ENCODE data around the gene GADD45GIP1.
"Not testable (repeated sequence)": the region's sequence is repeated elsewhere in the genome, so short reads cannot be mapped to it uniquely, and the experiment has no call there.

- TF ChIP-seq CTCF (conservative IDR thresholded peaks at IDR 0.05); ZFX (IDR thresholded peaks at IDR 0.05): not testable (repeated sequence)
These were observed 19.1 kb upstream of the GADD45GIP1 start for GRCh38 chr19:12976109-12976508.
